ENCODE results near the gene PLPPR5. TPM values are rescaled to one million over a fixed set of nuclear protein-coding genes. Genes with fewer than 3 reads are reported as not detected.

PLPPR5 gene
- total RNA-seq (2022; extraction: Qiagen RNA extraction; ENCODE audit: low read depth): not detected in 5 replicates

DNA sequence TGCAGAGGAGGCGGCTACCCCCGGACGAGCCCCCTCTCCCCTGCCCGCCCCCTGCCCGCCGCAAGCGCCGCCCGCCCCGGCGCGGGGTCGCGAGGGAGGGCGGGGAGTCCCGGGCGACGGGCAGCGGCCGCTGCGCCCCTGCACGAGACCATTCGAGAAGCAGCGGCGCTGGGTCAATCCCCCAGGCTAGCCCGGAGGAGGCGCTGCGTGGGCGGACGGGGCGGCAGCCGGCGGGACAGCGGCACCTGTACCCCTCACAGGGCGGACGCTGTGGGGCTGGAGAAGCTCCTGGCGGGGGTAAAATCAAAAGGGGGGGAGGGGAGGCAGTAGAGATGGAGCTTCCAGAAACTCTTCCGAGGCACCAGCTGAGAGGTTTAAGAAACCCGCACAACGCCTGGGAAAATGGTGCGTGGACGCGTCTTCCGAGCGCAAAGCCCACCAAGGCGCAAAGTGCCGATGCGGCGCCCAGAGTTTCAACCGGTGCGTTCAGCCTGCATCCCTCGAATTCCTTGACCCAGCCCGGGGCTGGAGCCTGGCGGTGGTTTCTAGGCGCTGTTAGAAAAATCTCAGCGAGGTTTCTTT lies at the start of gene PLPPR5:
PLPPR5 (minus strand) TSS at position 1 of the 582 bp plus-strand sequence. CDS start 190 bp downstream, outside the sequence.

